H1 (cell line): ENCODE data around the gene MCC. TPM values are rescaled to one million over a fixed set of nuclear protein-coding genes. Genes with fewer than 3 reads are reported as not detected.
A peak's percentile ranks its signal among the peaks of the same experiment; 100 is the strongest.

ENCODE experiments used
- CTCF ChIA-PET: fragments of 300-600 bp; sonication (Branson Sonifier 250); formaldehyde crosslinking; loops from one replicate; lab custom pipeline; 2021; ENCODE audit not compliant: partially characterized antibody; lab: Charles Lee
- POLR2A ChIA-PET: fragments of 300-600 bp; sonication (Branson Sonifier 250); formaldehyde crosslinking; loops from one replicate; lab custom pipeline; 2021; ENCODE audit warnings: inconsistent platforms; ENCODE audit not compliant: partially characterized antibody; lab: Charles Lee
- DNase-seq, 2 experiments: peaks; one replicate each; pipeline versions ENCODE4 v3.0.0 to v3.0.0-alpha.2; 2010 to 2022; ENCODE audit warnings: low spot score in 2 of 2, low read depth in 1 of 2, mixed read lengths in 1 of 2
- FAIRE-seq: peaks from 2 replicates; lab custom pipeline; 2011; peaks lifted over from hg19 to GRCh38; lab: Jason Lieb, UNC
- H2AFZ ChIP-seq: 2 replicates; pipeline ENCODE4 v1.8.1; 2012; ENCODE audit warnings: low read length, inconsistent platforms
- H2AK5ac ChIP-seq: 2 replicates; pipeline ENCODE4 v1.6.1; 2013; ENCODE audit warnings: low read depth, low read length
- H2BK120ac ChIP-seq: replicated peaks from 2 replicates; pipeline ENCODE3; 2013; ENCODE audit warnings: low read depth, low read length, inconsistent platforms
- H2BK12ac ChIP-seq: 2 replicates; pipeline ENCODE4 v1.6.1; 2013; ENCODE audit warnings: low read depth, low read length
- H2BK15ac ChIP-seq: 2 replicates; pipeline ENCODE4 v1.6.1; 2013; ENCODE audit warnings: low read length
- H2BK20ac ChIP-seq: 2 replicates; pipeline ENCODE4 v1.6.1; 2013; ENCODE audit warnings: low read length
- H2BK5ac ChIP-seq: 2 replicates; pipeline ENCODE4 v1.6.1; 2013; ENCODE audit warnings: low read depth, low read length
- H3K14ac ChIP-seq: 2 replicates; pipeline ENCODE4 v1.6.1; 2013; ENCODE audit warnings: inconsistent platforms; ENCODE audit not compliant: insufficient read length
- H3K18ac ChIP-seq: 2 replicates; pipeline ENCODE4 v1.6.1; 2013; ENCODE audit warnings: low read length; ENCODE audit errors: extremely low read depth
- H3K23ac ChIP-seq: 2 replicates; pipeline ENCODE4 v1.6.1; 2013; ENCODE audit warnings: inconsistent platforms; ENCODE audit not compliant: insufficient read length
- H3K23me2 ChIP-seq: 2 replicates; pipeline ENCODE4 v1.6.1; 2013; ENCODE audit warnings: low read depth, low read length
- H3K27ac ChIP-seq: 2 replicates; pipeline ENCODE4 v1.6.1; 2011; ENCODE audit warnings: low read depth, low read length, inconsistent platforms
- H3K27me3 ChIP-seq, 4 experiments: replicated peaks in 1 of 4; 1 replicate in 1 of 4; 2 replicates in 3 of 4; pipeline versions ENCODE4 v1.6.1 to v1.8.1; 2011 to 2013; ENCODE audit warnings: low read length in 3 of 4, mild to moderate bottlenecking in 3 of 4, inconsistent platforms in 2 of 4, mixed read lengths in 2 of 4, moderate library complexity in 1 of 4; ENCODE audit not compliant: control insufficient read depth in 3 of 4, insufficient read depth in 3 of 4; ENCODE audit errors: extremely low read depth in 1 of 4
- H3K36me3 ChIP-seq, 4 experiments: 2 replicates each; pipeline versions ENCODE4 v1.6.1 to v1.8.1; 2011 to 2013; ENCODE audit warnings: mild to moderate bottlenecking in 4 of 4, low read length in 3 of 4, moderate library complexity in 2 of 4, control low read depth in 1 of 4, inconsistent platforms in 1 of 4; ENCODE audit not compliant: insufficient read depth in 4 of 4, control insufficient read depth in 2 of 4
- H3K4ac ChIP-seq: replicated peaks from 2 replicates; pipeline ENCODE3; 2013; ENCODE audit warnings: low read length, low read depth, mixed read lengths, inconsistent platforms; ENCODE audit not compliant: insufficient read length
- H3K4me1 ChIP-seq, 4 experiments: replicated peaks in 1 of 4; 1 replicate in 1 of 4; 2 replicates in 3 of 4; pipeline versions ENCODE4 v1.6.1 to v1.8.1; 2011 to 2013; ENCODE audit warnings: low read length in 3 of 4, inconsistent platforms in 2 of 4, mixed read lengths in 1 of 4; ENCODE audit not compliant: insufficient read depth in 4 of 4, control insufficient read depth in 3 of 4
- H3K4me2 ChIP-seq, 2 experiments: 2 replicates each; pipeline versions ENCODE4 v1.6.1 to v1.8.1; 2011 to 2013; ENCODE audit warnings: low read depth in 2 of 2, low read length in 2 of 2, control low read depth in 1 of 2, inconsistent platforms in 1 of 2, mild to moderate bottlenecking in 1 of 2; ENCODE audit not compliant: insufficient read depth in 1 of 2
- H3K4me3 ChIP-seq, 4 experiments: fragments of 200-600, 300-600 bp in 1 of 4; sonication (generic), shearing (Covaris generic), sonication (Bioruptor Twin) in 1 of 4; 2 replicates each; pipeline versions ENCODE4 v1.5.1 to v1.8.1; 2011 to 2016; ENCODE audit warnings: low read length in 4 of 4, low read depth in 3 of 4, control low read depth in 2 of 4, inconsistent platforms in 2 of 4, mild to moderate bottlenecking in 2 of 4, mixed read lengths in 1 of 4, moderate library complexity in 1 of 4; ENCODE audit not compliant: insufficient read depth in 2 of 4; ENCODE audit errors: extremely low read depth in 1 of 4
- H3K56ac ChIP-seq: replicated peaks from 2 replicates; pipeline ENCODE3; 2013; ENCODE audit warnings: low read depth, mild to moderate bottlenecking, mixed read lengths, low read length, inconsistent platforms; ENCODE audit not compliant: insufficient read length
- H3K79me1 ChIP-seq: 2 replicates; pipeline ENCODE4 v1.6.1; 2013; ENCODE audit warnings: low read depth, low read length, control low read depth
- H3K79me2 ChIP-seq, 2 experiments: 2 replicates each; pipeline versions ENCODE4 v1.6.1 to v1.8.1; 2012 to 2013; ENCODE audit warnings: low read length in 2 of 2, mild to moderate bottlenecking in 2 of 2, inconsistent platforms in 1 of 2; ENCODE audit not compliant: insufficient read depth in 2 of 2, control insufficient read depth in 1 of 2
- H3K9ac ChIP-seq, 4 experiments: replicated peaks in 1 of 4; 1 replicate in 1 of 4; 2 replicates in 3 of 4; pipeline versions ENCODE4 v1.6.1 to v1.8.1; 2011 to 2013; ENCODE audit warnings: low read depth in 3 of 4, low read length in 3 of 4, control low read depth in 2 of 4, mild to moderate bottlenecking in 2 of 4, moderate library complexity in 2 of 4, inconsistent platforms in 1 of 4; ENCODE audit errors: extremely low read depth in 1 of 4
- H3K9me3 ChIP-seq, 2 experiments: 2 replicates each; pipeline versions ENCODE4 v1.6.1 to v1.8.1; 2012 to 2013; ENCODE audit warnings: mild to moderate bottlenecking in 2 of 2, moderate library complexity in 2 of 2, control low read depth in 1 of 2, inconsistent platforms in 1 of 2, low read depth in 1 of 2, low read length in 1 of 2, mixed read lengths in 1 of 2; ENCODE audit not compliant: insufficient read depth in 2 of 2
- H4K20me1 ChIP-seq, 2 experiments: replicated peaks in 1 of 2; 2 replicates each; pipeline versions ENCODE3 to v1.8.1; 2011 to 2013; ENCODE audit warnings: inconsistent platforms in 2 of 2, low read length in 2 of 2, mild to moderate bottlenecking in 1 of 2; ENCODE audit not compliant: insufficient read depth in 2 of 2, control insufficient read depth in 1 of 2
- H4K5ac ChIP-seq: 2 replicates; pipeline ENCODE4 v1.6.1; 2013; ENCODE audit warnings: low read length, low read depth, mixed read lengths, inconsistent platforms; ENCODE audit not compliant: insufficient read length
- H4K8ac ChIP-seq: 2 replicates; pipeline ENCODE4 v1.8.0; 2013; ENCODE audit warnings: mild to moderate bottlenecking, moderate library complexity, low read length, inconsistent platforms; ENCODE audit not compliant: insufficient read depth; ENCODE audit errors: extremely low read depth
- H4K91ac ChIP-seq: replicated peaks from 2 replicates; pipeline ENCODE3; 2013; ENCODE audit warnings: low read length, mixed read lengths, inconsistent platforms; ENCODE audit not compliant: insufficient read length
- CBX8 ChIP-seq: fragments of 300-800, 300-1000 bp; sonication (generic); IDR thresholded peaks from 2 replicates; pipeline ENCODE4 v1.7.1; 2016; ENCODE audit warnings: low read depth, low read length, borderline replicate concordance
- EGR1 ChIP-seq: IDR thresholded peaks from 2 replicates; pipeline ENCODE4 v1.6.1; 2011; ENCODE audit warnings: low read depth, low read length, borderline replicate concordance
- WGBS, 2 experiments: shearing (Covaris generic) in 1 of 2; methylation state at CpG; one replicate each; pipeline versions ENCODE4 v1.1.6 to v1.1.7; 2013 to 2015; ENCODE audit warnings: low lambda C conversion rate in 2 of 2, mixed read lengths in 2 of 2, inconsistent platforms in 1 of 2, low coverage in 1 of 2, missing lambda C conversion rate in 1 of 2; ENCODE audit not compliant: insufficient replicate concordance in 2 of 2, insufficient coverage in 1 of 2, insufficient read length in 1 of 2; ENCODE audit errors: extremely low coverage in 1 of 2, missing lambda C conversion rate in 1 of 2; 5-methylcytosine and 5-hydroxymethylcytosine counted together
- polyA plus RNA-seq, 7 experiments: library from polyadenylated mRNA; depleted of rRNA in 3 of 7; stranded (reverse) in 5 of 7; unstranded in 2 of 7; fragments of >200 nt in 5 of 7; fragments of 200-250 nt in 2 of 7; gene quantifications; 1 replicate in 5 of 7; 2 replicates in 1 of 7; 4 replicates in 1 of 7; pipeline versions ENCODE4 v1.2.1 to v1.2.3, GENCODE V29; 2011 to 2013; ENCODE audit warnings: missing spikeins in 2 of 7, mixed read lengths in 2 of 7
- total RNA-seq: library from RNA; stranded (reverse); fragmentation: NEBNext Ultra II Directional; extraction: Animal tissue kit (Norgen Biotek cat#: 25700); gene quantifications from 2 replicates; pipeline ENCODE4 v1.2.1, GENCODE V29; 2021

The MCC gene
- total and polyA plus RNA-seq, 2 of the 8 experiments (the other 6 are each of a cell fraction or from before 2014, with no cell fraction given): 2.6 to 18.3 TPM

- ChIA-PET CTCF (interaction anchor here (0.8 to 5.2 kb wide), 3 partner anchors 18 to 59 kb away, joined by 3 to 21 read pairs (median 3); no protein-coding TSS in a partner anchor), POLR2A (no interaction called here)
Measured at GRCh38 chr5:113142186-113142585, 346.1 kb downstream of the MCC start.

More at GRCh38 chr5:113142186-113142585, 346.1 kb downstream of the MCC start:
- no peak overlapping the region for H3K4me2 ChIP-seq
- H4K5ac ChIP-seq: no peak overlapping the region
- no peak overlapping the region for H3K56ac ChIP-seq
- DNase-seq (peak in 1 of 2 experiments; percentile 20), FAIRE-seq (no peak)
- no peak overlapping the region for H4K91ac ChIP-seq
- no peak overlapping the region for H3K18ac ChIP-seq
- H2AK5ac ChIP-seq: no peak overlapping the region
- H2BK5ac ChIP-seq: no peak overlapping the region
- H3K27me3 ChIP-seq: no peaks in the 10 kb centered on the region; a peak in 1 of 7 replicates
- no peak overlapping the region for H2BK20ac ChIP-seq
- no peak overlapping the region for H3K14ac ChIP-seq
- no peaks in the 10 kb centered on the region for H3K23me2 ChIP-seq
- H3K23ac ChIP-seq: no peak overlapping the region
- no peak overlapping the region for H3K9ac ChIP-seq
- TF ChIP-seq CBX8: no peak
- TF ChIP-seq EGR1: no peak
- H2BK120ac ChIP-seq: no peak overlapping the region
- no peaks in the 10 kb centered on the region for H4K20me1 ChIP-seq
- no peak overlapping the region for H2BK15ac ChIP-seq
- no peaks in the 10 kb centered on the region for H3K9me3 ChIP-seq
- H2BK12ac ChIP-seq: no peak overlapping the region
- H3K4me3 ChIP-seq: no peak overlapping the region
- no peak overlapping the region for H4K8ac ChIP-seq
- no peak overlapping the region for H2AFZ ChIP-seq
- no peaks in the 10 kb centered on the region for H3K79me2 ChIP-seq
- H3K79me1 ChIP-seq: no peaks in the 10 kb centered on the region
- H3K27ac ChIP-seq: no peak overlapping the region
- H3K4ac ChIP-seq: no peak overlapping the region
- WGBS, 2 experiments: 93% methylated on average over 4 of the region's 4 CpGs; no CpG with 5 or more reads in 1 of the 2 experiments
- no peaks in the 10 kb centered on the region for H3K4me1 ChIP-seq
- no peaks in the 10 kb centered on the region for H3K36me3 ChIP-seq
